ENCODE data around the gene CHCHD4. TPM values are rescaled to one million over a fixed set of nuclear protein-coding genes. Genes with fewer than 3 reads are reported as not detected.
A peak's percentile ranks its signal among the peaks of the same experiment; 100 is the strongest.

CHCHD4 gene
- total and polyA plus RNA-seq, 2 of the 8 experiments (the other 6 are each of a cell fraction or from before 2014, with no cell fraction given), result 15.0 to 22.3 TPM

- TF ChIP-seq CHD2 (IDR thresholded peaks at IDR 0.05; ENCODE audit: low read length) (no peak), ASH2L (IDR thresholded peaks at IDR 0.05; ENCODE audit: low read length) (peak; percentile 45), NRF1 (IDR thresholded peaks at IDR 0.05; ENCODE audit: low read depth, low read length) (peak; percentile 99), EZH2 (IDR thresholded peaks at IDR 0.05; ENCODE audit: low read depth, low read length, severe bottlenecking) (no peak), CTCF (IDR thresholded peaks at IDR 0.05; ENCODE audit: control extremely low read depth in 1 of 3, insufficient read depth in 1 of 3, low read depth in 1 of 3, low read length in 3 of 3) (no peak), ZNF274 (IDR thresholded peaks at IDR 0.05; ENCODE audit: borderline replicate concordance, extremely low read depth, low read length) (no peak), NANOG (IDR thresholded peaks at IDR 0.05; ENCODE audit: insufficient read depth, low read depth, low read length, poor library complexity, severe bottlenecking) (peak; percentile 14), RXRA (IDR thresholded peaks at IDR 0.05; ENCODE audit: insufficient read depth, low read depth, low read length) (no peak), SP1 (IDR thresholded peaks at IDR 0.05; ENCODE audit: low read depth, low read length) (no peak), JUND (IDR thresholded peaks at IDR 0.05; ENCODE audit: low read length) (no peak), ATF3 (IDR thresholded peaks at IDR 0.05; ENCODE audit: insufficient read depth, low read depth, low read length) (peak; percentile 51; the same call in 1 of the 2 replicates), TCF12 (IDR thresholded peaks at IDR 0.05; ENCODE audit: low read depth, low read length) (no peak)
Observed at GRCh38 chr3:14124615-14125192, at the start of gene CHCHD4, which contains the start of gene TMEM43 (continued).

Data from H1 (cell line).